HG02852 (cell line): ENCODE results near the gene KRT78.
"Not testable (repeated sequence)": the region's sequence is repeated elsewhere in the genome, so short reads cannot be mapped to it uniquely, and the experiment has no call there.

Experiments used
- ATAC-seq: cut with Tn5 transposase; IDR thresholded peaks from one replicate; pipeline ENCODE4 v1.9.1; 2021; ENCODE audit warnings: mild to moderate bottlenecking, moderate library complexity; ENCODE audit not compliant: unreplicated experiment

KRT78 gene

GRCh38 chr12:52798671-52799504 lies 49.9 kb downstream of the KRT78 start:
- ATAC-seq, result no peak

DNA sequence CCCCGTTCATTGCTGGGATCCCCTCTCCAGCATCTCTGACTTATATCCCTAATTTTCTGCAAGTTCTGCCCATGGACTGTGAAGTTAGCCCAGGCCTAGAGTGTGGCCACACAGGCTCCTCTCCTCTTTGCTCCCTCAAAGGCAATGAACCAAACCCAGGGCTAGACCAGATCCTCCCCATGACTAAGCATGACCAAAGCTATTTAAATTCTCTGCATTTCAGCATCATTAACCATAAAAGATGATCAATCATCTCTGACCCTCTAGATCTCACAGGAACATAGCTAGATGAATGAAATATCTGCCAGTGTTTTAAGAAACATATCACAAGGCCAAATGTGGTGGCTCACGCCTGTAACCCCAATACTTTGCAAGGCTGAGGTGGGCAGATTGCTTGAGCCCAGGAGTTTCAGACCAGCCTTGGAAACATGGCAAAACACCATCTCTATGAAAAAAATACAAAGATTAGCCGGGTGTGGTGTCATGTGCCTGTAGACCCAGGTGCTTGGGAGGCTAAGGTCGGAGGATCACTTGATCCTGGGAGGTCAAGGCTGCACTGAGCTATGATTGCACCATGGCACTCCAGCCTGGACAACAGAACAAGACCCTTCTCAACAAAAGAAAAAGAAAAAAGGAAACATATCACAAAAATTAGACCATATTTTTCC lies 50.7 kb downstream of the KRT78 start:
- ATAC-seq, result no peak

DNA sequence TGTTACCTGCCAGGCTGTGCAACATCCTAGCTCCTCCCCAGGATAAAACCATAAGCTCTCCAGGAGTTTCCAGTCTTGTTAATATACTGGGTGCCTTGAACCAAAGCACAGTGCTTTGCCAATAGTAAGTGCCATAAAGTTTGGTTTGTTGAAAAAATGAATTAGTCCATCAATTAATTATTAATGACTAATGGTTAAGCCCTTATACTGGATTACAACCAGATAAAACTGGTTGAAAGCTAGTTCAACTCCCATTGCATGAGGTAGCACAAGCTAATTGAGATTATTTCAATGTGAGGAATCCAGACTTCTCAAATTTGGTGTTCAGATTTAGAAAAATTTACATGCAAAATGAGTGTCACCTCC lies 51.3 kb downstream of the KRT78 start:
- ATAC-seq, result no peak

GRCh38 chr12:52796839-52797528 lies 51.8 kb downstream of the KRT78 start:
- no peak for ATAC-seq

DNA sequence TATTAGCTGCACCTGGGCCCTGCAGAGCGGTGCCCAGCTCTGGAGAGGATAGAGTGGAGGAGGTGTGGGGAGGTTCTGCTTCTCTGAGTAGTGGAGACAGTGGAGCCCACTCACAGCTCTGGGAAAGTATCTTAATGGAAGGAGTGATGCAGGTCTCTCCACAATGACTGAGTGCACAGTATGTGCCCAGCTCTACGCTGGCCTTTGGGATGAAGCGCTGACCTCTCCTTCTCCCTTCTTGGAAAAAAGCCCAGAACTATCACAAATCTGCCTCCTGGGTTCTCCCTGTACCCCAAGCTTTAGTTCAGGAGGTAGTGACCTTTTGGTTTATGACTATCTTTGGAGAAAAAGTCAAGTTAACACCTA lies 52.4 kb downstream of the KRT78 start:
- ATAC-seq, result no peak

DNA sequence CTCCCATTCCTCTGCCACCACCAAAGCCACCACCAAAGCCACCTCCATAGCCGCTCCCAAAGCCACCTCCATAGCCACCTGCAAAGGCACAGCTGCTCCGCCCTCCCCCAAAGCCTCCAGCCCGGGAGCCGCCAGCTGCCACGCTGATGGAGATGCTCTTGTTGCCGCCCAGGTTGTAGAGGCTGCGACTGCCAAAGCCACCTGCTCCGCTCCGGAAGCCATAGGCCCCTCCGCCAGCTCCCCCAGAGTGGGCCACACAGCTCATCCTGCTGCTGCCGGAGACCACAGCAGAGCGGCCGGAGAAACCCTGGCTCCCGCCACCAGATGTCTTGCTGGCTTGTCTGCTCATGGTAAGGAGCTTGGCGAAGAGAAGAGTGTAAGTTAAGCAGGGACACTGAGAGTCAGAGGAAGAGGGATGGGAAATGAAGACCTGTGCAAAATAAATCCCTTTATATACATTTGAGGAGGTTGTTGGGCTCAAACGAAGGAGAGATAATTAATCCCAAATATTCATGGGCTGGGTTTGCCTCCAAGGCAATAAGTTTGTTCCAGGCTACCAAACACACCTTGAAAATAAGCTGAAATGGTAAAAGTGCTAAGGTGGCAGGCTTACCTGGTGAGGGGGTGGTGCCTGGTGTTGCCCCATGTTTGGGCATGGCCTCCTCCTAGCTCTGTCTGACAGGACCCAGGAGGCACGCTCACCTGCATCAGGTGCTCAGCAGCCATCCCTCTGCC lies 52.9 kb downstream of the KRT78 start, which contains the start of gene KRT3:
KRT3 (minus strand) TSS at position 424 of the 735 bp plus-strand sequence; CDS start at position 349, 75 bp downstream.
- ATAC-seq, result no peak

GRCh38 chr12:52795332-52795674 lies 53.5 kb downstream of the KRT78 start:
- not testable (repeated sequence) for ATAC-seq

DNA sequence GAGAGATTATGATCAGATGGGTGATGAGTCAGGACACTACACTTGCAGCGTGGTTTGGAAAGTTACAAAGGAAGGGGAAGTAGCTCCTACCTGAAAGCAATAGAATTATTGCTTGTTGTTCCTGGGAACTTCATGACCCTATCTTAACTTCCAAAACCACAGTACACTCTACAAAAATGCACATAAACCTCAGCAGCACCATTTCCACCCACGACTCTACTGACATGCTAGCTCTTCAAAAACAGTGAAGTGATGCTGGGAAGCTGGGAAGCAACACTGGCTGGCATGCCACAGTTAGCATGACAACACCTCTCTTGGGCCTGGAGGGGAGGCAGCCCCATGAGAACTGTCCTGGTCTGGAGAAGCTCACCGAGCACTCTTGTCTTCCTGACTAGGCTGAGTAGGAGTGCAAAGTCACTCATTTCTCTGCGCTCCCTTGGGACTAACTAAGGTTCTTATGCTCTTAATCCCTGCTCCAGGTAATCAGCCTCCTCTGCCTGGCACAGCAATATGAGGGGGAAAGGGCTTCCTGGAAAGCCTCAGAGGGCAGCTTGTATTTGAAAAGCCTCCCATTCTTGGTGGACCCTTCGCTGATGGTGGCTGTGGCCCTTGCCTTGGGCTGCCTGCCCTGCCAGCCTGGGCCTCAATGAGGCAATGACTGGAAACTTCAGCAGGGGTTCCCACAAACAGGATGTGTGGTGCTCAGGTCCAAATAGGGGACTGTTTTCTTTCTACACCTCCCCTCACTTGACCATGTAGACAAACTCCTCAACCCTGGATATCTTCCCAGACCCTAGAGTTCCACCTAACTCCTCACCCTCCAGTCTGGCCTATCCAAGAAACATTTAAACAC lies 54.1 kb downstream of the KRT78 start:
- no peak for ATAC-seq

GRCh38 chr12:52792185-52793029 lies 56.4 kb downstream of the KRT78 start:
- no peak for ATAC-seq

DNA sequence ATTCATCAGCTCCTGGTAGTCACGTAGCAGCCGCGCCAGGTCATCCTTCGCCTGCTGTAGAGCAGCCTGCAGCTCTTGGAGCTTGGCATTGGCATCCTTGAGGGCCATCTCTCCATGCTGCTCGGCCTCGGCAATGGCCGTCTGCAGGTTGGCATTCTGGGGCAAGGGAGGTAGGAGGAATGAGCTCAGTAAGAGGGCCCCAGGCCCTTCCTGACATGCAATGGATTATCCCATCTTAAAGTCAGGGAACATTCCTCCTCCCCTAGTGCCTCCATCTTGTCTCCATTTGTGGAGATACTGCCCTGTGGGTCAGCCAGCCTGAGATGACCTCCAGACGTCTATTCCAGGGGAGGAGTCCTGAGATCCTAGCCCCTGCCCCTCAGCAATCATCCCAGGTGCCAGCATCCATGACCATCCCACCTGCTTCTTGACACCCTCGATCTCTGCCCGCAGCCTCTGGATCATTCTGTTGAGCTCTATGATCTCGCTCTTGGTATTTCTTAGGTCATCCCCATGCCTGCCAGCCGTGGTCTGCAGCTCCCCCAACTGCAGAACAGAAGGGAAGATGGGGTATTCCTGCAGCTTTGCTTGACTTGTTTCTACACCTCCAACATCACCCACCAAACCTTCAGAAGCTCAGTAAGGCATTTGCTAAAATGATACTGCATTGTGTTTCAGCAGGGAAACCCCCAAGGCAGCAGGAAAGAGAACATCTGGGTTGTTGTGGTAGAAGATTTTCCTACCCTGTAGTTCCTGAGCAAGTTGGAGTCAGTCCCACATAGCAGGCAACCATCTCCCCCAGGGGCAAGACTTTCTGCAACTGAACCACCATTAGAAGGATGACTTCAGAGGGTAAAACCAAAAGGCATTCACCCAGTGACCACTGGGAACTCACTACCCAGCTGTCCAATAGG lies 57.3 kb downstream of the KRT78 start:
- no peak for ATAC-seq

- ATAC-seq, result no peak
These were observed 58.1 kb downstream of the KRT78 start for GRCh38 chr12:52790427-52791270.

- ATAC-seq, result no peak
These were observed 59.0 kb downstream of the KRT78 start for GRCh38 chr12:52789637-52790426.

DNA sequence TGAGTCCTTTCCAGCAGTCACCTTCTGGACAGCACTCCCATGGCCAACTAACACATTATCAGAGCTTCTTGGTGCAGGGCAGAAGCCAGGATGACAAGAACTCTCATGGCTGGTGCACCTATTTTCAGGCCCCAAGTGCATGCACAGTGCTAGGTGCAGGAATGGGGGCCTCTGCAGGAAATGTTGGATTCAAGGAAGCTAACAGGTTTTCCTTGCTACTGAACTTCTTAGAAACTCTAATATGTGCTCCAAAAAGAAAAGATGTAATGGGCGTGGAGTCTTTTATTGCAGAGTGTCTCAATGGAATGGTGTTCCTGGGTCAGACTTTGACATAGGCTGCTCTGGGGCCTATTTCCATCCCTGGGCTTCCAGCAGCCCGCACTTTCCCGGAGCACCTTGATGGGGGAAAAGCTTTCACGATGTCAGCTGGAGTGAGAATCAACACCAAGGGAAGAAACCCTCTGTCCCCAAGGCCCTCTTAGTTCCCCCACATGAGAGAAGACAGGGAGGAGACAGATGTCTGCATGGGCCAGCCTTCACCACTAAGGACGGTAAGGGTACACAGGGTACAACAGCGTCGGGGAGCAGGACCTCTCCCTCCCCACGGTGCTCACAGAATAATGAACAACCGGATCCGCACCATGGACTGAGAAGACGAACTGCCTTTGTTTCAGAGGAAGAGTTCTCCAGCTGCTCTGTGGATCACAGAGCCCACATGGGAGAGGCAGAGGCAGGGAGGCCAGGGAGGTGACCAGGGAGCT lies 59.7 kb downstream of the KRT78 start:
- ATAC-seq, result no peak

DNA sequence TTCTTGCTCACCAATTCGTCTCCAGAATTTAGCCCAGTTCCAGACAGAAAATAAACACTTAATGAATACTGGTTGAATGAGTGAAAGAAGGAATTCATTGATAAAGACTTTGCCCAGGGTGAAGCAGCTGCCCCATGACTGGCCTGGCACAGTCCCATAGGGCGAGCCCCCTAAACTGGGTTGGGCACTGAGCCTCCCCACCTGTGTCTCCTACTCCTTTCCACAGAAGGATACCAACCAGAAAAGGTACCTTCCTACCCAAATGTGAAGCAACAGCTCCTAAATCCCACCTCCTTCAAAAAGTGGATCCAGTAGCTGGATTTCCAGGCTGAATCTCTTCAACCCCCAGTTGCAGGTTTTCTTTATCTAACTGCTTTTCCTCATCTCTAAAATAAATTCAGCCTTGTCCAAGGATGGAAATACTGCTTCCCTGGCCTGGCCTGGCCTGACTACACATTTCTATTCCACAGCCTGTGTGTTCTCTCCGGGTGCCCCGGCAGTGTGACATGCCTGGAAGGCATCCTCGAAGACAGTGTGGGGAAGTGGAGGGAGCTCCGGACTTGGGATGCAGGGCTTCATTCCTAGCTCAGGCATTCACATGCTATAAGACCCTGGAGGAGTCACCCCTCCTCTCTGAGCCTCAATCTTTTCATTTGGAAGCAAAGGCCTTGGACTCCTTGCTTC lies 60.5 kb downstream of the KRT78 start:
- no peak for ATAC-seq
